ENCODE data around the gene MEGF10.

DNA sequence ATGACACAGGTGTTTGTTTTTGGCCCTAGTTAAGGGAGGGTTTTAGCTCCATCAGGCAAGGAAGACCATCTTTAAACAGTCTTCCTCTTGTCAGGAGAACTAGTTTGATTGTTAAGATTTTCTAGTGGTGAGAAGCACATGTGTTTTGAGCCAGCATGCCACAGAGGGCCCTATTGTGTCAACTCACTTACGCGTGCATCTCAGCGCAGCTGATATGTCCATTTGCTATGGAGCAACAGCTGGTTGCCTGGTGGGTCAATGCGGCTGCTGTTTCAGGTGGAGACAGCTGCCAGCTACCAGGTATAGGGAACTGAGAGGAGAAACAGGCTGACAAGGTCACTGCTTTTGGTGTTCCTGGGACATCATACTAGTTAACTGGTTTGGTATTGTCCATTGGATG is 126.3 kb downstream of the MEGF10 start:
- TF ChIP-seq, protein P1, sequence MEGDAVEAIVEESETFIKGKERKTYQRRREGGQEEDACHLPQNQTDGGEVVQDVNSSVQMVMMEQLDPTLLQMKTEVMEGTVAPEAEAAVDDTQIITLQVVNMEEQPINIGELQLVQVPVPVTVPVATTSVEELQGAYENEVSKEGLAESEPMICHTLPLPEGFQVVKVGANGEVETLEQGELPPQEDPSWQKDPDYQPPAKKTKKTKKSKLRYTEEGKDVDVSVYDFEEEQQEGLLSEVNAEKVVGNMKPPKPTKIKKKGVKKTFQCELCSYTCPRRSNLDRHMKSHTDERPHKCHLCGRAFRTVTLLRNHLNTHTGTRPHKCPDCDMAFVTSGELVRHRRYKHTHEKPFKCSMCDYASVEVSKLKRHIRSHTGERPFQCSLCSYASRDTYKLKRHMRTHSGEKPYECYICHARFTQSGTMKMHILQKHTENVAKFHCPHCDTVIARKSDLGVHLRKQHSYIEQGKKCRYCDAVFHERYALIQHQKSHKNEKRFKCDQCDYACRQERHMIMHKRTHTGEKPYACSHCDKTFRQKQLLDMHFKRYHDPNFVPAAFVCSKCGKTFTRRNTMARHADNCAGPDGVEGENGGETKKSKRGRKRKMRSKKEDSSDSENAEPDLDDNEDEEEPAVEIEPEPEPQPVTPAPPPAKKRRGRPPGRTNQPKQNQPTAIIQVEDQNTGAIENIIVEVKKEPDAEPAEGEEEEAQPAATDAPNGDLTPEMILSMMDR (IDR thresholded peaks at IDR 0.05), result no peak
- TF ChIP-seq POLR2A (IDR thresholded peaks at IDR 0.05) (no peak), EP300 (IDR thresholded peaks at IDR 0.05) (no peak), POLR2AphosphoS5 (IDR thresholded peaks at IDR 0.05) (no peak)

All from sigmoid colon (tissue), 4 donors.